Measurements from ENCODE around the gene PLAAT3.

DNA sequence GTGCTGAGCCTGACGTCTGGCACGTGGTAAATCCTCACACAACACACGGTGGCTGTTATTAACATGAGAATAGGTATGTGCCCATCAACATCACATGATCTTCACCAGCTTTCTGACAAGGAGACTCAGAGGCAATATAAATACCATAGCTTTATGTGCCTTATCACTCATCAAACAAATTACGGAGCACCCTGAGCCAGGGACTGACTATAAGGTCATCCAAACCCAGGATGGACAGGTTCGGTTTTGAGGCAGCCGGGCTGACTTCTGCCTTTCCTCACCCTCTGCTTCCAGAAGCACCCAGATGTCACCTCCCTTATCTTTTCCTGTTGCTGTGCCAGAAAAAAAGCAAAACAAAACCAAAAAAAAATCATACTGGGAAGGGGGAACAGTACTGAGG is 5.7 kb upstream of the PLAAT3 start:
- TF ChIP-seq, protein P1, sequence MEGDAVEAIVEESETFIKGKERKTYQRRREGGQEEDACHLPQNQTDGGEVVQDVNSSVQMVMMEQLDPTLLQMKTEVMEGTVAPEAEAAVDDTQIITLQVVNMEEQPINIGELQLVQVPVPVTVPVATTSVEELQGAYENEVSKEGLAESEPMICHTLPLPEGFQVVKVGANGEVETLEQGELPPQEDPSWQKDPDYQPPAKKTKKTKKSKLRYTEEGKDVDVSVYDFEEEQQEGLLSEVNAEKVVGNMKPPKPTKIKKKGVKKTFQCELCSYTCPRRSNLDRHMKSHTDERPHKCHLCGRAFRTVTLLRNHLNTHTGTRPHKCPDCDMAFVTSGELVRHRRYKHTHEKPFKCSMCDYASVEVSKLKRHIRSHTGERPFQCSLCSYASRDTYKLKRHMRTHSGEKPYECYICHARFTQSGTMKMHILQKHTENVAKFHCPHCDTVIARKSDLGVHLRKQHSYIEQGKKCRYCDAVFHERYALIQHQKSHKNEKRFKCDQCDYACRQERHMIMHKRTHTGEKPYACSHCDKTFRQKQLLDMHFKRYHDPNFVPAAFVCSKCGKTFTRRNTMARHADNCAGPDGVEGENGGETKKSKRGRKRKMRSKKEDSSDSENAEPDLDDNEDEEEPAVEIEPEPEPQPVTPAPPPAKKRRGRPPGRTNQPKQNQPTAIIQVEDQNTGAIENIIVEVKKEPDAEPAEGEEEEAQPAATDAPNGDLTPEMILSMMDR (IDR thresholded peaks at IDR 0.05 in 4 of 5, conservative IDR thresholded peaks at IDR 0.05 in 1 of 5): no peak
- no peak for TF ChIP-seq POLR2A (IDR thresholded peaks at IDR 0.05)
